ENCODE results near the gene DNAH10.

- TF ChIP-seq CTCF (IDR thresholded peaks at IDR 0.05) = no peak
- no peak for TF ChIP-seq POLR2A (IDR thresholded peaks at IDR 0.05)
Observed at GRCh38 chr12:123951467-123951866, 189.4 kb downstream of the DNAH10 start.
